MM.1S (cell line): Measurements from ENCODE around the gene FGF9.

Experiments used
- CTCF ChIP-seq: fragments of 300-600 bp; sonication (generic); IDR thresholded peaks from 2 replicates; pipeline ENCODE4 v1.5.1; 2016; ENCODE audit warnings: antibody characterized with exemption, low read length, mixed read lengths
- EZH2 ChIP-seq: fragments of 300-600 bp; sonication (generic); optimal IDR thresholded peaks from 2 replicates; pipeline ENCODE3; 2017; ENCODE audit warnings: low read depth, mild to moderate bottlenecking, antibody characterized with exemption, low read length, mixed read lengths

- no peak for TF ChIP-seq CTCF
- TF ChIP-seq EZH2 = no peak
Observed at GRCh38 chr13:21739771-21740170, 68.9 kb downstream of the FGF9 start.
